ENCODE data around the gene FAM216A.
"Not testable (repeated sequence)": the region's sequence is repeated elsewhere in the genome, so short reads cannot be mapped to it uniquely, and the experiment has no call there.

FAM216A gene, protein sequence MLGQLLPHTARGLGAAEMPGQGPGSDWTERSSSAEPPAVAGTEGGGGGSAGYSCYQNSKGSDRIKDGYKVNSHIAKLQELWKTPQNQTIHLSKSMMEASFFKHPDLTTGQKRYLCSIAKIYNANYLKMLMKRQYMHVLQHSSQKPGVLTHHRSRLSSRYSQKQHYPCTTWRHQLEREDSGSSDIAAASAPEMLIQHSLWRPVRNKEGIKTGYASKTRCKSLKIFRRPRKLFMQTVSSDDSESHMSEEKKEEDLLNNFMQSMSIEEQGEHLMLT

DNA sequence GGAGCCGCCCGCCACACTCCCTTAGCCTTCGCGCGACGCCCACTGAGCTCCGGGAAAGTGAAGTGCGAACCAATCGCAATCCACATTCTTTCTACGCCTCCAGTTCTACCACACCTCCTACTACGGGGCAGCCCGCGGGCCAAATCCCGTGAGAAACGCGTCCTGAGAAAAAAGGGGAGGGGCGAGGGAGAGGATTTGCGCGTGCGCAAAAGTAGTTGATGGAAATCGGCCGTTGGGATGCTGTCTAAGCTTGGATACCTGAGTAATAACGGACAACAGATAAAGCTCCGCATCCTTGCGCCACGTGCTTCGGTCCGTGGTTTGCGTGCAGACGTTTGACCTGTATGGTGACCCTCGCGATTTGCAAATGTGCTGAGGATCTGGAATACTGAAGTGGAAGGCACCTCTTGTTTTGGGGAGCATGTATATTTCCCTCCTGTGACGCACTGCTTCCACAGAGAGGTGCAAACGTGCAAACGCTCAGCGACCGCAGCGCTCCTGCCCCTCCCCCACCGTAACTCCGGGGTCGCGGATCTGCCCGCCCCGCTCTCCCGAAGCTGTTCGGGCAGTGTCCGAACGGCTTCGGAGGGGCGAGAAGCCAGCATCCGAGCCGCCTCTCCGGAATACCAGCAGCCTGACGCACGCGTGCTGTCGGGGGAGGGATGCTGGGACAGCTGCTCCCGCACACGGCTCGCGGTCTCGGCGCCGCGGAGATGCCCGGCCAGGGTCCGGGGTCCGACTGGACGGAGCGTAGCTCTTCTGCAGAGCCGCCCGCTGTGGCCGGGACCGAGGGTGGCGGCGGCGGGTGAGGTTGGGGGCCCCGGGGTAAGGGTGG lies at the start of gene FAM216A, which contains the start of gene GPN3:
Gene FAM216A (plus strand): TSS at position 632 of the 835 bp plus-strand sequence. CDS start 31 bp downstream, at position 663.
Gene GPN3 (minus strand): TSS at position 44 of the 835 bp plus-strand sequence. CDS start 54 bp downstream, outside the sequence.
- DNase-seq (ENCODE audit: low spot score) = peak; percentile 96

DNA sequence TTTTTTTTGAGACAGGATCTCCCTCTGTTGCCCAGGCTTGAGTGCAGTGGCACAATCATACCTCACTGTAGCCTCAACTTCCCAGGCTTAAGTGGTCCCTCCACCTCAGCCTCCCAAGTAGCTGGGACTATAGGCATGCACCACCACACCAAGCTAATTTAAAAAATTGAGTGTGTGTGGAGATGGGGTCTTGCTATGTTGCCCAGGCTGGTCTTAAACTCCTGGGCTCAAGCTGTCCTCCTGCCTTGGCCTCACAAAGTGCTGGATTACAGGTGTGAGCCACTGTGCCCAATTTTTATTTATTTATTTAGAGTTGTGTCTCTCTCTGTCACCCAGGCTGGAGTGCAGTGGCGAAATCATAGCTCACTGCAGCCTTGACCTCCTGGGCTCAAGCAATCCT lies 48.0 kb upstream of the FAM216A start:
- not testable (repeated sequence) for DNase-seq (ENCODE audit: low spot score)

GRCh38 chr12:110421159-110421661 lies 47.4 kb upstream of the FAM216A start:
- DNase-seq (ENCODE audit: low spot score) = no peak

- no peak for DNase-seq (ENCODE audit: low spot score)
Observed at GRCh38 chr12:110421701-110422100, 46.9 kb upstream of the FAM216A start.

DNA sequence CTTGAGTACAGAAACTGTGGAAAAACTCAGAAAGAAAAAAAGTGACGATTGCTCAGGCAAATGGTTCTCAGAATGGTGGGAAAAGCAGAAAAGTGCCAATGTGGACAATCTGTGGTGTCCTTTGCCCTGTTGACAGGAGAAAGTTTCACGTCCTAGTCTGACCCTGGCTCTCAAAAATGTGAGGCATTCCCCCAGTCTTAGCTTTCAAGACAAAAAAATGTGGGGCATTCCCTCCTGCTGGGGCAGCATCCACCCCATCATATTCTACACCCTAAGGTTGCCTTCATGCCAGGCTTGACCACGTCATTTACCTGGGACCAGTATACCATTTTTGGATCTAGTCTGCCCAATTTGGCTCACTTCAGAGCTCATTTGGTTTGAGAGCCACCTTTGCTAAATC lies 44.4 kb upstream of the FAM216A start:
- no peak for DNase-seq (ENCODE audit: low spot score)

- DNase-seq (ENCODE audit: low spot score) = no peak
Observed at GRCh38 chr12:110426406-110426805, 42.2 kb upstream of the FAM216A start.

DNA sequence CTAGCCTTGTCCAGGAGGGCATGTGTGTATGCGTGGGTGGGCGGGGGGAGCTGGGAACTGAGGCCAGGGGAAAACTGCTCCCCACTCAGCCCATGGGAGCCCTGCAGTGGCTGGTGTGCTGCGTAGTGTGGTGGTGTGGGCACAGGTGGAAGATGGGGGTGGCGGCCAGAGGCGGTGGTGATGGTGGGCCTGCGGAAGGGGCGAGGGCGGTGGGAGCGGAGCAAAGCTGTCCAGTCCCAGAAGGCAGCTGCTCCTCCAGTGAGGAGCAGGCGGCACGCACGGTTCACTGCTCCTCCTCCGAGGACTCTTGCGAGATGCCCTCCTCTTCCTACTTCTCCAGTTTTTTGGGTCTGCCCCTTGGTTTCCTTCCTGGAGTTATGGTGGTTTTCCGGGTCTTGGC lies 39.0 kb upstream of the FAM216A start:
- not testable (repeated sequence) for DNase-seq (ENCODE audit: low spot score)

GRCh38 chr12:110431957-110432587 lies 36.6 kb upstream of the FAM216A start:
- no peak for DNase-seq (ENCODE audit: low spot score)

DNA sequence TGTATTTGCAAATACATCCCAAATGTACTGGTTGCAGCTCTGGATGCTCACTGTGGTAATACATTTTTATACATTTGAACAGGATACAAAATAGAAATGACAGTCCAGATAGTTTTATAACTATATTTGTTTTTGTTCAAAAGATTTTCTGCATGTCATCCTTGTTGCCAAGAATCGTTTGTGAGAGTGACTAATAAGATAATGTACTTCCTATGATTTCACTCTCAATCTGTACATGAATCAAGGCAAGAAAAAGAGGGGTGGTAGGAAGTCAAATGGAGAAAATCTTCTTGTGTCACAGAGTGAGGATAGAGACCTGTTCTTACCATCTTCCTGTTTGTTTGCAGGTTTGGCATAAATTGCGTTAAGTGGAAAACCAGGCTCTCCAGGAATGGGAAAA lies 32.4 kb upstream of the FAM216A start:
- no peak for DNase-seq (ENCODE audit: low spot score)

DNA sequence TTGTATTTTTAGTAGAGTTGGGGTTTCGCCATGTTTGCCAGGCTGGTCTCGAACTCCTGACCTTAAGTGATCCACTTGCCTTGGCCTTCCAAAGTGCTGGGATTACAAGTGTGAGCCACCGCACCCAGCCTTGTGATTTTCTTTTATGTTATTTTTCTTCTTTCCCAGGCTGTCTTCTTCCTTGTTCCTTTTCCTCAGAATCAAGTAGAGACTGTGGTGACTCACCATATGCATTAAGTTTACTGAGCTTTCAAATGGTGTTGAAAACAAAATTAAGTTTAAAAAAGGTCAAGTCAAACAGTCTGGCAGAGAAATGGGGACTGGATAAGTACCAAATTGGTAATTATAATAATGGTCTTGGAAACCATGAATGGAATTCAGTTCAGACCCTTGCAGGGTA lies 24.2 kb upstream of the FAM216A start:
- DNase-seq (ENCODE audit: low spot score) = no peak

DNA sequence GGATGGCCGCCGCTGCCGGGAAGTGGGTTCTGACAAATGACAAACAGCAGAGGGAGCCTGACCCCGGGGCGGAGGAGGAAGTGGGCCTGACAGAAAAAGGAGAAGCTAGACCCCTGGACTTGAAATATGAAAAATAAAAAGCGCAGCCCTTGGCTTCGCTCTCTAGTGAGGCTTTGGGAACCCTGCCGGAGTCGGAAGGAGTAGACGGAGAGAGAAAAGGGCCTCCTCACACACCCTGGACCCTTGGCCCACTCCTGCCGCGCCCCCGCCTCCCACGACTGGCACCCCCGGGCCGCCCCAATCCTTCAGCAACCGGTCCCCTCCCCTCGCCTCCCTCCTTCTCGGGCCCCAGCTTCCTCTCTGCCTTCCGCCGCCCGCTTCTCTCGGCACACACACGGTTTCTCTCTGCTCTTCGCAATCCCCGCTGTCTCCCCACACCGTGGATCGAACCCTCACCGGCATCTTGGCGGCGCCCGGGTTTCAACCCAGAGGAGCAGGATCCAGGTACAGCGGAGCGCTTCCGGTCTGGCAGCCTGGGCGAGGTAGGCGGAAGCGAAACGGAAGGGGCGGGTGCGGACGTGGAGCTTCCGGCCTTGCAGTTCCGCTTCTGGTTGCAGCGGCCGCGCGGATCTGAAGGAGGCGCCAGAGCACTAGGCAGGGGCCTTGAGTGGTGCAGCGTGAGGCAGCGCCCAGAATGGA lies 18.7 kb upstream of the FAM216A start, which contains the start of gene ARPC3:
Gene ARPC3 (minus strand): TSS at position 539 of the 699 bp plus-strand sequence. CDS start 77 bp downstream, at position 462.
- peak; percentile 80 for DNase-seq (ENCODE audit: low spot score)

- DNase-seq (ENCODE audit: low spot score) = no peak
Observed at GRCh38 chr12:110451263-110451662, 17.4 kb upstream of the FAM216A start.

DNA sequence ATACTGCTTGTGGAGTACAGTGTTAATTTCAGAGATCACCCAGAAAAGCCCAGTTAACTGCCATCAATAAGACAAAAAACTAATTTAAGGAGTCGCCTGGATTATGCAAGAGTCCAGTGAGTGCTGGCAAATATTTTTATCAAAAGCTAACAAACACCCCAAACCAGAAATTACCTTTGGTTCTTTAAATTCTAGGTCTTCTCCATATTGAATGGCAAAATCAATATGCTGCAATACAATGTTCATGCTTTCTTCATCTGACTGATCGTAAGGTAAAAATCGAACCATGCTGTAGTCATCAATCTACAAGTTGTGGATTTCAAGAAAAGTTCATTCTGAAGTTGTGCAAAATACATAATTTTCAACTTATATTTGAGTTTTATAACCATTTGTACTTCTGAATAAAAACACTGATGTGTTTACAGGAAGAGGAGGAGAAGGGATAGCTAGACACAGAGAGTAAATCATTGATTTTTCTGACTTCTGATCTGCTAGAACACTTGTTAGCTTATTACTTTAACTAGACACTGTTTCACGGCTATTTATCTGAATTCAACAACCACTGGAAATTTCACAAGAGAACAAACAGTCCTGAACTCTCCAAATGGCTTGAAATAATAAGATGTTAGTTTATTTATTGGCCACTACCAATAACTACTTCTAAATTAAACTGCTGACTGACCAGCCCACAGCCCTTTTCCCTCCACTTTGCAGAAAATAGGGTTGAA lies 14.9 kb upstream of the FAM216A start:
- DNase-seq (ENCODE audit: low spot score) = no peak

DNA sequence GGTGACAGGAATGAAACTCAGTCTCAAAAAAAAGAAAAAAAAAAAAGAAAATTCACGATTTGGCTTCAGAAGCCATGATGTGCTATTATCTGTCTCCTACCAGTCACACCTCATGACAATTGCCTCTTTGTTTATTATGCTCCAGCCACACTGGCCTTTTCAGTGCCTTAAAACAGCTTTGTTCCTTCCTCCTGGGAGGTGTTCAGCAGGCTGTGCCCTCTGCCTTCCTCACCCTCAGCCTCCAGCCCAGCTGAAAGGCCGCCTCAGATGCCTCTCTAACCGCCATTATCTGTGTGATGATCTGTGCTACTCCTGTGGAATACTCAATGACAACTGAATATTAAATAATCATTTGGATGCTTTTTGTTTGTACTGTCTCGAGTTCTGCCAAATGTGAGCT lies 9.9 kb upstream of the FAM216A start:
- no peak for DNase-seq (ENCODE audit: low spot score)

GRCh38 chr12:110461189-110461588 lies 7.5 kb upstream of the FAM216A start:
- not testable (repeated sequence) for DNase-seq (ENCODE audit: low spot score)

DNA sequence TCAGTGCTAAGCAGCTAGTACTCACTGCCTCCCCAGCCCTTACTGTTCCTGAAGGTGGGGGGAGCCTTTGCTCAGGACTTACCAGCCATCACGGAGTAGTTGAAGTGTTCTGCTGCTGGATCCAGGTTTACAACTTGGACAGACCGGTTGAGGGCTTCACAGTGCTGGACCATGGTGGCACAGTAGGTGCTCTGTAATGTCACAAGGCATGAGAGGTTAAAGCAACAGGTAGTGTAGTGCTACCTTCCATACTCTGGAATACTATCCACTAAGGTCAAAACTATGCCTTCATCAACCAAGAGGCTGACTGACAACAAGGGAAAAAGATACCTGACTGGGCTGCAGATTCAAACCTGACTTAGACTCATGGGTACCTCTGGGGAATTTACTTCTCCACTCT lies 3.6 kb upstream of the FAM216A start:
- no peak for DNase-seq (ENCODE audit: low spot score)

GRCh38 chr12:110465765-110466164 lies 2.9 kb upstream of the FAM216A start:
- DNase-seq (ENCODE audit: low spot score) = not testable (repeated sequence)

DNA sequence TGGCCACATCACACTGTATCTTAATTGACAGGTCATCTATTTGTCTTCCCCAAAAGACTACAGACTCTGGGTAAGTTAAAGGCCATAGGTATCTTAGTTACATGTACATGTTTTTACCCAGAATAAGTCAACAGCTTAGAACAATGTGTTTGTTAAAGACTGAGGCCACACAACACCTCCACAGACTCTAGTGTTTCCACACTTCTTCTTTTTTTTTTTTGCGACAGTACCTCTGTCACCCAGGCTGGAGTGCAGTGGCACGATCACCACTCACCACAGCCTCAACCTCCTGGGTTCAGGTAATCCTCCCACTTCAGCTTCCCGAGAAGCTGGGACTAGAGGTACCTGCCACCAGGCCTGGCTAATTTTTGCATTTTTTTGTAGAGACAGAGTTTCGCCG lies 1.9 kb upstream of the FAM216A start:
- no peak for DNase-seq (ENCODE audit: low spot score)

- no peak for DNase-seq (ENCODE audit: low spot score)
Observed at GRCh38 chr12:110467847-110468213, 815 bp upstream of the FAM216A start.

DNA sequence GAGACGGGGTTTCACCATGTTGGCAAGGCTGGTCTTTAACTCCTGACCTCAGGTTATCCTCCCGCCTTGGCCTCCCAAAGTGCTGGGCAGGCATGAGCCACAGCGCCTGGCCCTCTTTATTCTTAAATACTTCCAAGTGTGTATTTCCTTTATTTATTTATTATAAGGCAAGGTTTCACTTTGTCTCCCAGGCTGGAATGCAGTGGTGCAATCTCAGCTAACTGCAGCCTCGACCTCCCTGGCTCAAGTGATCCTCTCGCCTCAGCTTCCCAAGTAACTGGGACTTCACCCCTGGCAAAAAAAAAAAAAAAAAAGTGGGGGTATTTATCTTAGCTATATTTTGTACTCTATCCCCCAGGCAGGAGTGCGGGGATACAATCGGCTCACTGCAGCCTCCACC lies 6.8 kb downstream of the FAM216A start:
- no peak for DNase-seq (ENCODE audit: low spot score)
